Testis (tissue), 2 donors: ENCODE data around the gene LRRC8C.

Experiments used
- CTCF ChIP-seq, 3 experiments: fragments of 450-650 bp in 2 of 3; fragments of 200-600 bp in 1 of 3; sonication (generic) in 1 of 3; IDR thresholded peaks; one replicate each; pipeline ENCODE4 v1.5.1; 2016 to 2019; ENCODE audit warnings: antibody characterized with exemption in 3 of 3, mild to moderate bottlenecking in 2 of 3, moderate library complexity in 1 of 3
- POLR2A ChIP-seq: fragments of 450-650 bp; IDR thresholded peaks from one replicate; pipeline ENCODE4 v1.6.1; 2017; ENCODE audit warnings: antibody characterized with exemption, mild to moderate bottlenecking, moderate library complexity

GRCh38 chr1:89702520-89703045, 69.7 kb downstream of the LRRC8C start:
- TF ChIP-seq CTCF (IDR thresholded peaks at IDR 0.05): no peak
- no peak for TF ChIP-seq POLR2A
